Measurements from ENCODE around the gene UTF1.

DNA sequence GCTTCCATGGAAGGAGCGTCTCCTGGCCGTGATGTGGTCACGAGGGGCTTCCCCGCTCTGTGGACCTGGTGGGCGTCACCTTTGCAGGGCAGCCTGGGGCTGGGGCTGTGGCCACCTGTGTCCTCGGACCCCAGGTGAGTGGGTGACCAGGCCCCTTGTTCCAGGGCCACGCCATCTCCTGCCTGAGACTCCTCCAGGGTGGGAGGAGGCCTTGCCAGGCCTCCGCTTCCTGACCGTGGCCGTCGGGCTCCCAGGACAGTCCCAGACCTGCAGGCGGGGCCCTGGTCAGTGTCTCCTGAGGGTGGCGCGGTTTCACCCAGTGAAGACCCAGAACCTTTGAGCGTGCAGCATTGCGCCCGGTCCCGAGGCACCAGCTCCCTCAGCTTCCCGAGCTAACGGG is 20.4 kb upstream of the UTF1 start:
- no peak for TF ChIP-seq CTCF (IDR thresholded peaks at IDR 0.05; ENCODE audit: low read depth, low read length, poor library complexity, severe bottlenecking)
- no peak for TF ChIP-seq EZH2phosphoT487 (IDR thresholded peaks at IDR 0.05; ENCODE audit: borderline replicate concordance, low read length)

Data from DOHH2 (cell line).